Testis (tissue), 3 donors: Measurements from ENCODE around the gene B3GAT2. TPM values are rescaled to one million over a fixed set of nuclear protein-coding genes. Genes with fewer than 3 reads are reported as not detected.
A peak's percentile ranks its signal among the peaks of the same experiment; 100 is the strongest.

Experiments
- DNase-seq: peaks from one replicate; pipeline ENCODE4 v3.0.0-alpha.2; 2019
- H3K27ac ChIP-seq, 2 donors: fragments of 200-600 bp; sonication (generic); one replicate each; pipeline ENCODE4 v1.5.1; 2019
- H3K27me3 ChIP-seq: fragments of 200-600 bp; sonication (generic); one replicate; pipeline ENCODE4 v1.5.1; 2019
- H3K36me3 ChIP-seq: fragments of 200-600 bp; sonication (generic); one replicate; pipeline ENCODE4 v1.5.1; 2017; ENCODE audit warnings: low read depth; ENCODE audit errors: missing control alignments
- H3K4me1 ChIP-seq: fragments of 200-600 bp; sonication (generic); one replicate; pipeline ENCODE4 v1.5.1; 2019
- H3K4me3 ChIP-seq, 2 donors: fragments of 200-600 bp; sonication (generic); one replicate each; pipeline ENCODE4 v1.5.1; 2017 to 2019
- H3K9me3 ChIP-seq: fragments of 200-600 bp; sonication (generic); one replicate; pipeline ENCODE4 v1.5.1; 2017
- CTCF ChIP-seq, 3 experiments: fragments of 450-650 bp in 2 of 3; fragments of 200-600 bp in 1 of 3; sonication (generic) in 1 of 3; IDR thresholded peaks; one replicate each; pipeline ENCODE4 v1.5.1; 2016 to 2019; ENCODE audit warnings: antibody characterized with exemption in 3 of 3, mild to moderate bottlenecking in 2 of 3, moderate library complexity in 1 of 3
- POLR2A ChIP-seq: fragments of 450-650 bp; IDR thresholded peaks from one replicate; pipeline ENCODE4 v1.6.1; 2017; ENCODE audit warnings: antibody characterized with exemption, mild to moderate bottlenecking, moderate library complexity
- WGBS, 2 donors: methylation state at CpG; one replicate each; pipeline ENCODE4 v1.1.5; 2018; 5-methylcytosine and 5-hydroxymethylcytosine counted together
- intact Hi-C: fragments of 100-400 bp; cut with DNase I; formaldehyde crosslinking; loops from one replicate; pipeline ENCODE4 v1.15.1; 2023; ENCODE audit warnings: low total_unique reads
- polyA plus RNA-seq: library from polyadenylated mRNA; stranded (reverse); fragments of 350-450 nt; fragmentation: Illumina TruSeq; extraction: RNeasy Lipid Tissue Mini Kit (QIAGEN cat#74804); gene quantifications from one replicate; pipeline ENCODE4 v1.2.3, GENCODE V29; 2014; ENCODE audit warnings: low read depth, low replicate concordance; ENCODE audit not compliant: insufficient read depth
- total RNA-seq, 2 donors: library from RNA; depleted of rRNA; stranded (reverse); fragments of >200 nt; gene quantifications; one replicate each; pipeline ENCODE4 v1.2.3, GENCODE V29; 2016

The B3GAT2 gene
- total and polyA plus RNA-seq, 3 donors from 2014 or later, result 1.4 to 2.2 (median 1.6) TPM

DNA sequence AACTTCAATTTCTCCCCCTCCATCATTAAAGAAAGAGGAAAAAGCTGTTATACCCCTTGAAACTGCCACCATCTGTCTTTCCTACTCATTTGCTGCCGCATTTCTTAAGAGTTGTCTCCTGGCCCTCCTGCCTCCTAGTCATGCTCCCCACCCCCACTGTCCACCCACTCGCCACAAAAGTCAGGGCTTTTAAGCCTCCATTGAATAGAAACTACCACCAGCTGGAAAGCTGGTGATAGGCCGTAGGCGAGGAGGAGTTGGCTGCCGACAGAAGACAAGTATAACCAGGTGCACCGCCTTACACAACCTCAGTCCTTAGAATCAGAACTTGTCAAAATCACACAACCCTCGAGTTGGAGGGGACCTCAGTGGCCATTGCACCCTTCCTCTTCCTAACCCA lies 67.6 kb downstream of the B3GAT2 start:
- H3K27ac ChIP-seq, result no peak overlapping the region
- intact Hi-C loops, result loop anchor here (10.0 kb wide), 1 partner anchor 184 kb away; no protein-coding TSS in a partner anchor
- no peak for DNase-seq
- no peaks in the 10 kb centered on the region for H3K4me1 ChIP-seq
- WGBS, 2 donors, result 94% methylated on average over 7 of the region's 7 CpGs
- H3K27me3 ChIP-seq, result no peaks in the 10 kb centered on the region
- no peaks in the 10 kb centered on the region for H3K36me3 ChIP-seq
- H3K4me3 ChIP-seq, result no peak overlapping the region
- TF ChIP-seq POLR2A, result no peak
- TF ChIP-seq CTCF (IDR thresholded peaks at IDR 0.05), result no peak
- no peaks in the 10 kb centered on the region for H3K9me3 ChIP-seq

GRCh38 chr6:70886661-70887060 lies 70.2 kb downstream of the B3GAT2 start:
- Histone ChIP-seq H3K27me3 (no peaks in the 10 kb centered on the region), H3K27ac (no peak overlapping the region), H3K4me3 (no peak overlapping the region), H3K9me3 (no peaks in the 10 kb centered on the region), H3K36me3 (no peaks in the 10 kb centered on the region), H3K4me1 (no peaks in the 10 kb centered on the region)
- intact Hi-C loops, result loop anchor here (10.0 kb wide), 1 partner anchor 182 kb away; no protein-coding TSS in a partner anchor
- no peak for DNase-seq
- TF ChIP-seq CTCF (IDR thresholded peaks at IDR 0.05) (no peak), POLR2A (no peak)
- 76 to 91% methylated on average over 2 of the region's 2 CpGs for WGBS, 2 donors

DNA sequence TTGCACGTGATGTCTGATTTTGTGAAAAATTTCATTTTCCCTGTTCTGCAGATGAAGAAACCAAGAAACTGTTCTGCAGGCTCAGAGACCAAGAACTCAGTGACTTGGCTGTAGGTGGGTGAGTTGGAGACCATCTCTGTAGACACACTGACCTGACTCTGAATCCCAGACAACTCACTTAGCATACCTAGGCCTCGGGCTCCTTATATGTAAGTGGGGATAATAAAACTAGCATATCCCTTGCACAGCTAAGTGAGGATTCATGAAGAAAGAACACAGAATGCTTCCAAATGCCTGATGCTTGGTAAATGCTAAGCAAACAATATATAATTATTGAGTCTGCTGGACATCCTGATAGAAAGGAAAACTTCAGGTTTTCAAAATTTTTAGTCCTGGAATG lies 70.8 kb downstream of the B3GAT2 start:
- Histone ChIP-seq H3K27me3 (no peaks in the 10 kb centered on the region), H3K36me3 (no peaks in the 10 kb centered on the region), H3K4me1 (no peaks in the 10 kb centered on the region), H3K9me3 (no peaks in the 10 kb centered on the region), H3K4me3 (no peak overlapping the region), H3K27ac (no peak overlapping the region)
- intact Hi-C loops, result loop anchor here (10.0 kb wide), 1 partner anchor 181 kb away; no protein-coding TSS in a partner anchor
- 79 to 97% methylated on average over 2 of the region's 2 CpGs for WGBS, 2 donors
- DNase-seq, result no peak
- TF ChIP-seq CTCF (IDR thresholded peaks at IDR 0.05), result no peak
- TF ChIP-seq POLR2A, result no peak

- H3K9me3 ChIP-seq, result no peaks in the 10 kb centered on the region
- H3K27ac ChIP-seq, result no peak overlapping the region
- H3K4me3 ChIP-seq, result no peak overlapping the region
- H3K27me3 ChIP-seq, result no peaks in the 10 kb centered on the region
- peak; percentile 76 for DNase-seq
- no peaks in the 10 kb centered on the region for H3K4me1 ChIP-seq
- WGBS, 2 donors, result 32 to 37% methylated on average over 17 of the region's 17 CpGs
- no peaks in the 10 kb centered on the region for H3K36me3 ChIP-seq
- intact Hi-C loops, result loop anchor here (10.0 kb wide), 1 partner anchor 180 kb away; no protein-coding TSS in a partner anchor
- peak; percentile 84 to 92 (median 87) for TF ChIP-seq CTCF (IDR thresholded peaks at IDR 0.05)
- no peak for TF ChIP-seq POLR2A
These were observed 72.5 kb downstream of the B3GAT2 start for GRCh38 chr6:70884074-70884983.
